Activated naive CD8-positive, alpha-beta T cell treated with anti-CD3 and anti-CD28 coated beads, Interleukin-2, amount 50 U/mL, for 16 hours (primary cell): ENCODE data around the gene P3H2.
"Not testable (repeated sequence)": the region's sequence is repeated elsewhere in the genome, so short reads cannot be mapped to it uniquely, and the experiment has no call there.

Experiments
- DNase-seq: peaks from one replicate; pipeline ENCODE4 v3.0.0-alpha.2; 2020; ENCODE audit warnings: low read depth, low spot score

P3H2 gene, protein sequence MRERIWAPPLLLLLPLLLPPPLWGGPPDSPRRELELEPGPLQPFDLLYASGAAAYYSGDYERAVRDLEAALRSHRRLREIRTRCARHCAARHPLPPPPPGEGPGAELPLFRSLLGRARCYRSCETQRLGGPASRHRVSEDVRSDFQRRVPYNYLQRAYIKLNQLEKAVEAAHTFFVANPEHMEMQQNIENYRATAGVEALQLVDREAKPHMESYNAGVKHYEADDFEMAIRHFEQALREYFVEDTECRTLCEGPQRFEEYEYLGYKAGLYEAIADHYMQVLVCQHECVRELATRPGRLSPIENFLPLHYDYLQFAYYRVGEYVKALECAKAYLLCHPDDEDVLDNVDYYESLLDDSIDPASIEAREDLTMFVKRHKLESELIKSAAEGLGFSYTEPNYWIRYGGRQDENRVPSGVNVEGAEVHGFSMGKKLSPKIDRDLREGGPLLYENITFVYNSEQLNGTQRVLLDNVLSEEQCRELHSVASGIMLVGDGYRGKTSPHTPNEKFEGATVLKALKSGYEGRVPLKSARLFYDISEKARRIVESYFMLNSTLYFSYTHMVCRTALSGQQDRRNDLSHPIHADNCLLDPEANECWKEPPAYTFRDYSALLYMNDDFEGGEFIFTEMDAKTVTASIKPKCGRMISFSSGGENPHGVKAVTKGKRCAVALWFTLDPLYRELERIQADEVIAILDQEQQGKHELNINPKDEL

DNA sequence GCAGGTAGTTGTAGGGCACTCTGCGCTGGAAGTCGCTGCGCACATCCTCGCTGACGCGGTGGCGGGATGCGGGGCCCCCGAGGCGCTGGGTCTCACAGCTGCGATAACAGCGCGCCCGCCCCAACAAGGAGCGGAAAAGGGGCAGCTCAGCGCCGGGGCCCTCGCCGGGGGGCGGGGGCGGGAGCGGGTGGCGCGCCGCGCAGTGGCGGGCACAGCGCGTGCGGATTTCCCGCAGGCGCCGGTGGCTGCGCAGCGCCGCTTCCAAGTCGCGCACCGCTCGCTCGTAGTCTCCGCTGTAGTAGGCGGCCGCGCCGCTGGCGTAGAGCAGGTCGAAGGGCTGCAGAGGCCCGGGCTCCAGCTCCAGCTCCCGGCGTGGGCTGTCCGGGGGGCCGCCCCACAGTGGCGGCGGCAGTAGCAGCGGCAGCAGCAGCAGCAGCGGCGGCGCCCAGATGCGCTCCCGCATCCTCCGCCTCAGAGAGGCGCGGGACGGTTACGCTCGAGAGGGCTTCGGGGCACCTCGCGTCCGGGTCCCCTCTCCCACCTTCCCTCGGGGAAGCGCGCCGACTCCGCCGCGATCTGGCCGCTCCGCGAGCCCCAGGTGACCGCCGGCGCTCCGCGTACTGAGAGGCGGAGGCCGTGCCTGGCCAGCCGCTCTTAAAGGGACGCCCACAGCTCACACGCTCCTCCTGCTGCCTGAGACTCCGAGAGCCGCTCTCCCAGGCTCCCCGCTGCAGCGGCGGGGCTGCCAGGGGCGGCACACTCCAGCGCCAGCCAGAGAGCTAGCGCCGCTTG is at the start of gene P3H2:
Gene P3H2, minus strand, starts transcription at position 629 of the 792 bp plus-strand sequence. Its CDS starts 166 bp downstream, at position 463.
- DNase-seq = no peak

DNA sequence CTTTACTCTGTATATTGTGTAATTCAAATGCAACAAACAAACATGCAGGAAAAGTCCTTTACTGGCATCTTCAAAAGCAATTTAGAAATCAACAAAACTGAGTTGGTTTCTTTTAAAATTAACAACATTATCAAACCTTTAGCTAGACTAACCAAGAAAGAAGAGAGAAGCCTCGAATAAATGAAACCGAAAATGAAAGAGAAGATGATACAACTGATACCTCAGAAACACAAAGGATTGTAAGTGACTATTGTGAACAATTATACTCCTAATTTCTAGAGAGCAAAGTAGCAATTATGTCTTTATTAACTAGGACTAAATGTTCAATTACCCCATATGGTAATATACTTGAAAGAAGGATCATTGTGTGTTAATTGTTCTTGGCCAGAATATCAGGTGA is 49.2 kb upstream of the P3H2 start:
- DNase-seq = no peak

DNA sequence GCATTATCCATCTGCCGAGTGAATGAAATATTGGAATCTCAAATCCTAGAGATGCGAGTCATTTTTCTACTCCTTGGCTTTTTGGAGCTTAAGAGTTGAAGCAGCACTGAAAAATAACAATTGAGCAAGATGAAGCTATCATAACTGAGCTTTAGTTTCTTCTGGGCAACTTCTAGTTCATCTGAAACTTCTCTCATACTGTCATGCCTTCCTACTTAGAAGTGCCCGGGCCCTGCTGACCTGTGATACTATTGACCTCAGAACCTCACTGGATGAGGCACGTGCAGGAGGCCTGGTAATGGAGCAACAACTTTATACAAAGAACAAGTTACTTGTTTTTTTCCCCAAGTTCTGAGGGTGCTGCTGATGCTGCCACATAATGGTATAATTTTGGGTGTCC is 48.5 kb upstream of the P3H2 start:
- no peak for DNase-seq

DNA sequence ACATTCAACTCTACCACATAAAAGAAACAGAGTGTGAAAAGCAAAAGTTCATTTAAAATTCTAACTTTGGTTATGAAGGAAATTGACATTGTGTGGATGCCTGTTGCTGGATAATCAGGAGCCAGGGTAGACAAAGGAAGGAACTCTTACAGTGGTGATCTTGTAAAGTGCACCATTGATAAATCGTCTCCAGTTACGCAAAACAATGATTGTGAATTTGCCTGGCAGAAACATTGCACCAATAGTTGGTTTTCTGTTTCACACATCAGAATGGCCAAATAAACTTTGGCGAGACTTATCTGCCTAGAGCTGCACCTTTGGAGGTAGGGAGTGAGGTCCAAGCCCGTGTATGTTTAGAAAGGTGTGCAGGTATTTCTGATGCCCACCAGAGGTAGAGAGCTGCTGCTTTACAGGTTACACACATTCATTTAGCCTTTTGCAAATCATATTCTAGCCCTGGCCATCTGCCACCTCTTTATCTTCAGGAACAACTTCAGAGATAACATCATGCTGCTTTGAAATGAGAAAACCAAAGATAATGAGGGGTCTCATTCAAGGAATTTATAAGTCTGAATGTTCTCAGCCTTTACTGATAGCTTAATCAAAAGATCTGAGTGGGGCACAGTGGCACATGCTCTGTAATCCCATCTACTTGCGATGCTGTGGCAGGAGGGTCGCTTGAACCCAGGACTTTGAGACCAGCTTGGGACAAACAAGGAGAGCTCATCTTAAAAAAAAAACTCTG is 47.4 kb upstream of the P3H2 start:
- no peak for DNase-seq

DNA sequence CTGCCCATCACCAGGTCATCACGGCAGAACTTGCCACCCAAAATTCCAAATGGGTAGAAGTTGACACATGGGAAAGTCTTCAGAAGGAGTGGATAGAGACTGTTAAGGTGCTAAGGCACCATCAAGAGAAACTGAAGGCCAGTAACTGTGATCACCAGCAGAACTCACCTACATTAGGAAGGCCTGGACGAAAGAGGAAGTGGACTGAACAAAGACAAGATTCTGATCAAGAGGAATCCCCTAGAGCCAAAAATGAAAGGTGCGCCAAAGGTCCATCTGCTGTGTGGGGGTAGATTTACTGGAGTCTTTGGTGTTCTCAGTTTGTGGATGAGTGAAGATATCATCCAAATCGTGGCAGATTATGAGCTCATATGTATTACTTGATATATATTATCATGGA is 46.3 kb upstream of the P3H2 start:
- no peak for DNase-seq

DNA sequence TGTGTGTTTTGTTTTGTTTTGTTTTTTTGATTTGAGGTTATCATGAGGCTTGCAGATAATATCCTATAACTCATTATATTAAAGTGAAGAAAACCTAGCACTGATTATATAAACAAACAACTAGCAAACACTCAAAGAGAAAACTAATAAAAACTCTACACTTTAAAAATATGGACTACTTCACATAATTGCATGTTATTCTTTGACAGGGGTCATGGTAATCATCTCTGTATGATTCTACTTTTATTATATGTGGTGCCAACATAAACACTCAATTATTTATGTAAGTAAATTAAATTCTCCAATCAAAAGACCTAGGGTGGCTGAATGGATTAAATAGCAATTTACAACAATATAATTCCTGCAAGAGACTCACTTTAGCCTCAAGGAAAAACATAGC is 44.6 kb upstream of the P3H2 start:
- no peak for DNase-seq

DNA sequence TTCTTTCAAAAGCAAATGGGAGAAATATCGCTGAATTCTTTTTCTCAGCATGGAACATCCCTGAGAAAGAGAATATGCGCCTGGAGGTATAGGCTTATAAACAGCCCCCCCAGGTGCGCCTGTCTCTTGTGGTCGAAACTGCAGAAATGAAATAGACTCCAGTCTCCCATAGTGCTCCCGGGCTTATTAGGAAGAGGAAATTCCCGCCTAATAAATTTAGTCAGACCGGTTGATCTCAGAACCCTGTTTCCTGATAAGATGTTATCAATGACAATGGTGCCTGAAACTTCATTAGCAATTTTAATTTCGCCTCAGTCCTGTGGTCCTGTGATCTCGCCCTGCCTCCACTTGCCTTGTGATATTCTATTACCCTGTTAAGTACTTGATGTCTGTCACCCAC is 41.3 kb upstream of the P3H2 start:
- DNase-seq = not testable (repeated sequence)

DNA sequence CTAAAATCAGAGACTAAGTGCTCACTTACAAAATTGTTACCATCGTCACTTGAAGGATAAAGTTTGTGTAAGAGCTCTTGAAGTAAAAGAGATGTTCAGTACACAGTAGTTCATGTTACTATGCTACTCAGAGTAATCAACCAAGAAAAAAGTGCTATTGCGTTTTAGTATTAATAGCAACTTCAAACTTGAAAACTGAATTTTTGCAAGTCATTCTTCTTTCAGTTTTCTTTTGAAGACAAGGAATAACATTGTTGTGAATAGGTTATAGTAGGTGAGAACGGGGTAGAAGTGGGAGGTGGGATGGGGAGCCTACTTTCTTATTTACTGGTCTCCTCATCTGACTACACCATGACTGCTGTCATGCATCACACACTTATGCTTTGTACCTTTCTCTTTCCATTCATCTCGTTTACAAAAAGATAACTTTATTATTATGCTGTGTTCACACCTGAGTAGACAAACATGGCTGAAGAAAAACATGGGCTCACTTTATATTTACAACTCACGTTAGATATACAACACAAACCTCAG is 39.3 kb upstream of the P3H2 start:
- DNase-seq = no peak

DNA sequence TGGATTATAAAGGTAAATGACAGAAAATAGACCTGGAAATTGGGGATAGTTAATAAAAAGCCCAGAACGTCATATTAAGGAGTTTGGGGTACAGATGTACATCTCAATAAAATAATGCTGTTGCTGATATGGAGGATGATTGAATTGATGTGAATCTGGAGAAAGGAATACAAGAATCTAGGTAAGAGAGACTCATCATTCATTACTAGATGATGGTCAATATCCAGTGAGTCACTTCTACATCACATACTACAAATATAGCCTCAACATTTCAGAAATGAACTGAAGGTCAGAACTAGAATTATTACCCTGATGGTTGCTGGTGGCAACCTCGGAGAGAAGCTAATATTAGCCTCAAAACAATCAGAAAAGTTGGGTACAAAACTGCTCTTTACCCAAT is 37.6 kb upstream of the P3H2 start:
- DNase-seq = no peak

DNA sequence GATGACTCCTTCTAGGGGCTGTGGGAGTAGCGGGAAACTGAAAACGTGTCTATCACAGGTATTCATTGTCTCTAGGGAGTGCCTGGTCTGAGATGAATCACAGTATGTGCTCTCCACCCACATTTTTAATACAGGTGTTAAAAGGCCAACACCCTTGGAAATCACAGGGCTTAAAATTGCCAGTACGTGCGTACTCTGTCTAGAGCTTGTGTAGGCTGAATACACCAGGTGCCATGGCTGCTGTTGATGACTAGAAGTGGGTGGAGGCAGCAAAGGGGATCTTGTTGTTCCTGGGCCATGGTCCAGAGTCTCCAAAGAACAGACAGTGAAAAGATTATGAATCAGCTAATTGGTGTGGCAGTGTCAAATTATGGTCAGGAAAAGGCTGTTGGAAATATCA is 35.1 kb upstream of the P3H2 start:
- no peak for DNase-seq

DNA sequence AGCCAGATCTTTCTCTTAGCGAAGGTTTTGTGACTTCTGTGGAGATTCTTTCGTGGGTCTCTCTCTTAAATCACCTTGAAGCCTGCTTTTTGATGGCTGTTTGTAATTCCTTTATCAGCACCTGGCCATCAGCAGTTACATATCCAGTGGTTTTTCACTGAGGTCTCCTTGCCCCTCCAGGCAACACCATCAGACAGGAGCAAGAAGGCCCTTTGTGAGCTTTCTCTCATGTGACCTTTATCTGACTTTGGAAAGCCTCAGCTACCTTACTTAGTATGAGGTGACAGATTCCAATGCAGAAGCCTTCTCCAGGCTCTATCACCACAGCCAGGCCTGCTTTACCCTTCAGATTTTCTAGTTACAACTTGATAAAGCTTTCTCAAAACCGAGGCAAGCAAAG is 30.0 kb upstream of the P3H2 start:
- DNase-seq = no peak

DNA sequence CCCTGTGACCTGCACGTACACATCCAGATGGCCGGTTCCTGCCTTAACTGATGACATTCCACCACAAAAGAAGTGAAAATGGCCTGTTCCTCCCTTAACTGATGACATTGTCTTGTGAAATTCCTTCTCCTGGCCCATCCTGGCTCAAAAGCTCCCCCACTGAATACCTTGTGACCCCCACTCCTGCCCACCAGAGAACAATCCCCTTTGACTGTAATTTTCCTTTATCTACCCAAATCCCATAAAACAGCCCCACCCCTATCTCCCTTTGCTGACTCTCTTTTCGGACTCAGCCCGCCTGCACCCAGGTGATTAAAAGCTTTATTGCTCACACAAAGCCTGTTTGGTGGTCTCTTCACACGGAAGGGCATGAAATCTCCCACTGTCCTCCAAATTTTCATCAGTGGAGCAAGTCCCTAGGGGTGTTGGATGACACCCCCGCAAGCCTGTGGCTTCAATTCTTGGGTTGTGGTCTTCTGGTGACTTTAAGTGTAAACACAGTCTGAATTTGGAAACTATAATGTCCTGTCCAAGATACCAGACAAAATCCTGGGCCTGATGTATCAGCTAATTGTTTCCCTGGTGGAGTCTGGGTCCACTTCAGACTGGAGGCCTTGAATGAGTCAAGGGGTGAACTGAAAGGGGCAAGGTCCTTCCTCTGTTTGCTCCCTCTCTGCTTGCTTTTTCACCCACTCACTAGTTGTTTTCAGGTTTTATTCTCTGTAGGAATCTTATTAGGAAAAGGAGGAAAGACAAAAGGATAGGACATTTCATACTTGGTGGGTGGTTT is 29.3 kb upstream of the P3H2 start:
- not testable (repeated sequence) for DNase-seq

DNA sequence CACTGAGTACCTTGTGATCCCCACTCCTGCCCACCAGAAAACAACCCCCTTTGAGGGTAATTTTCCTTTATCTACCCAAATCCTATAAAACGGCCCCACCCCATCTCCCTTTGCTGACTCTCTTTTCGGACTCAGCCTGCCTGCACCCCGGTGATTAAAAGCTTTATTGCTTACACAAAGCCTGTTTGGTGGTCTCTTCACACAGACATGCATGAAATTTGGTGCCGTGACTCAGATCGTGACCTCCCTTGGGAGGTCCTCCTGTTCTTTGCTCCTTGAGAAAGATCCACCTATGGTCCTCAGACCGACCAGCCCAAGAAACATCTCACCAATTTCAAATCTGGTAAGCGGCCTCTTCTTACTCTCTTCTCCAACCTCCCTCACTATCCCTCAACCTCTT is 24.1 kb upstream of the P3H2 start:
- DNase-seq = not testable (repeated sequence)

DNA sequence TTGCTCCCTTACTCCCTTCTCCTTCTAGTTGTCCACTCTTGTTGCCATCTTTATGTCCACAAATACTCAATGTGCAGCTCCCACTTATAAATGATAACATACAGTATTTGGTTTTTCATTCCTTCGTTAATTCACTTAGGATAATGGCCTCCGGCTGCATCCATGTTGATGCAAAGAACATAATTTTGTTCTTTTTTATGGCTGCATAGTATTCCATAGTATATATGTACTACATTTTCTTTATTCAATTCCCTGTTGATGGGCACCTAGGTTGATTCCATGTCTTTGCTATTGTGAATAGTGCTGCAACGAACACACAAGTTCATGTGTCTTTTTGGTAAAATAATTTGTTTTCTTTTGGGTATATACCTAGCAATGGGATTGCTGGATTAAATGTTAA is 21.3 kb upstream of the P3H2 start:
- no peak for DNase-seq

DNA sequence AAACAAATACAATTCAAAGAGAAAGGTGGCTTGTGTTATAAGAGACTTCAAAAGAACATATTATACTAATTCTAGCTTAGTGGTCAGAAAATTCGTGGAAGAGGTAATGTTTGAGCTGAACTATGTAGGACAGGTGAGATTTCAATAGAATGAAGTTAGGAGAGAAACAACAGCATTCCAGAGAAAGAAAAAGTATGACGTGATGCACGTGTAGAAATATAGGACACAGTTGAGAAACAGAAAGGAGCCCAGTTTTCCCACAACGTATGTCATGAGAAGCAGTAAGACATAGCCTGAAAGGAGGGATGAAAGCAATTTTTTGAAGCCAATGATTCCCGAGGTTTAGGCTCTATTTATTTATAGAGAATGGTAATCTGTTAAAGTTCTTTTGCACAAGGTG is 18.7 kb upstream of the P3H2 start:
- no peak for DNase-seq

DNA sequence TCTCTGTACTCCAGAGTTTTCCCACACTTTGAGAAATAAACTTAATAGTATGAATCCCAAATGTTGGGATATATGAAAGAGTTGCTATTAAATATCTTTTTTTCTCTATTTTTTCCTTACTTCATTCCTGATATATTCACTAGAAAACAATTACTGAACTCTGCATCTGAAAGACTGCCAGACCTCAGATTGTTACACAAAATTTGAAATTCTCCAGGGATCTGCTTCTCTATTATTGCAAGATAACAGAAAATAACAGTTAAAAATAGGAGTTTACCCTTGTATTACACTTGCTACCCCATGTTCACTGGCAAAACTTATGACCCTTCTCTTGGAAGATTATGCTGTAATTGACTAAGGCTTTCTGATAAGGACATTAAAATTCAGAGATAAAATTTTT is 11.7 kb upstream of the P3H2 start:
- DNase-seq = no peak

DNA sequence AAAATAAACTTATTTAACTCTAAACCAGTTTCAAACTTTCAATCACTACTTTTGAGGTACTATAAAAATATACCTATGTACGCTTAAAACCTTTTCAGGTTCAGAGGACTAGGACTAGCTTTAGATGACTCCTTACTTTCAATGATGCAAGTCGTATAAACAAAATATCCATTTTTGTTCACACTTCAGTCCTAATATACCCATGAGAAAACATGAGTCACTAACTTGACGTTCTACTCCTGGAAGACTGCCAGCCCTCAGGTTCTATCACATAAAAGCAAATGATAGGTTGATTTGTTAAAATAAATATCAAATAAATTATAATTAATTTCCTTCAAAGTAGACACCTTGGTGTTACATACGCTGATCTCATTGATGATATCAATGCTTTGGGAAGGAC is 10.6 kb upstream of the P3H2 start:
- no peak for DNase-seq

DNA sequence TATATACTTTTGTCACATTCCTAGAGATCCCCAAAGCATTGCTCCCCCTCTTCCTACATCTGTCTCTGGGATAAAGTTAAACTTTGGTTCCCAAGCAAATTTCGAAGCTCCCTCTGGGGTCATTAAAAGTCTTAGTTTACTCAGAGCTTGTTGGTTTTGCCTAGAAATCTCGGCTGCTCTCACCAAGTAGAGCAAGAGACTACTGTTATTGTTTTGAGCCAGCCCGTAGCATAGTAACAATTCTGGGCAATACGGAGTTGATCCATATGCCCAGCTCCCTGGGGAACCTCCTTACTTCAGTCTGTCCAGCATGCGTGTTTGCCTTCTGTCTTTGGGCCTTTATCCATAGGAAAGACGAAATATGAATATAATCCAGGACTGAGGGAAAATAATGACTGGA is 10.0 kb upstream of the P3H2 start:
- no peak for DNase-seq

DNA sequence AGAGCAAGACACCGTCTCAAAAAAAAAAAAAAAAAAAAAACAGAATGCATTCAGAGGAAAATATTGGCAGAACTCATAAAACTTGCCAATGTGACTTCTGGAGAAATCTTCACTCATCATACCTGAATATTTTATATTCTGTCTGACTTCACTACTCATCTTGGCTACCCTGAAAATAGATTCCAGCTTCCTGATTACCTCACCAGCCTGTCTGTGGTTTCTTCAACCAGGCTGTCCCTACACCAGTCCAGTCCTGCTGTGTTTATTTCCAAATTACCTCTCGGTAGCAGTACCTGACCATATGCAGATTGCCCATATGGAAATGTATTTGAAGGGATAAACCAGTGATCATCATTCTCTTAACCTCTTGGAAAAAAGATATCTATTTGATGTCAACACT is 9.3 kb upstream of the P3H2 start:
- no peak for DNase-seq

DNA sequence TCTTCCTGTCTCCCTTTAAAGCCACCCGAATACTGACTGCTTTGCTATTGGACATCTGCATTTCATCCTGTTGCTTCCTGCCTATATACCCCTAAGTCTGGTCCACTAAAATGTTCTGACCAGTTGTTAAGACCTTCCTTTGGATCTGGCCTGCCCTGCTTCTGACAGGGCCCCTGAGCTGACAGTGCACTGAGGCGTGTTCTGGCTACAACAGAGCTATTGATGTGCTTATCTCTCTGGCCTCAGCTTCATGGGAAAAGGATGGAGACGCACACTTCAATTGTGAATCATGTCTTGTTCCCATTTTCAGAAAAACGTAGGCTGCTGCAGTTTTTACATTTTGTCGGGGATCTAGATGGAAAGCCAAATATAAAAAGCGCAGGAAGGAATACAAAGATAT is 7.1 kb upstream of the P3H2 start:
- no peak for DNase-seq

DNA sequence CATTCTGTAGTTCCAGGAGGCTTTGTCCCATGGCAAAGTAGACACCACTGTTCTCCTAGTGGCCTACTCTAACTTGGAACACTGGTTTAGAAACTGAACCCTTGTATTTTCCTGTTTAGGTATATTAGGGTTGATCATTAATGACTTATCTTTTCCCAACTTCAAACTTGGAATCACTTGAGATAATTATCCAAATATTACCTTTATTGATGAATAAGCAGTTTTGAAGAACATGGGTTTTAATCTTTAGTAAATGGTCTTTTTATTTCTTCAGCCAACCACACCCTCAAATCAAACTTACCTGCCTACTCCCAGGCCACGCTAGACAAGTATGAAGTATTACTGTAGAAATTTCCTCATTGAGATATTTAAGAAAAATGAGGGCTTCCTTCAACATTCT is 6.5 kb upstream of the P3H2 start:
- DNase-seq = no peak
